Right lobe of liver (tissue), 4 donors: ENCODE measurements around the gene ASCC3.

Source experiments
- POLR2A ChIP-seq: fragments of 450-650 bp; IDR thresholded peaks from one replicate; pipeline ENCODE4 v1.6.1; 2017; ENCODE audit warnings: antibody characterized with exemption, mild to moderate bottlenecking
- TF ChIP-seq, protein P1 (sequence below), 4 donors: fragments of 200-600 bp in 3 of 4; fragments of 450-650 bp in 1 of 4; IDR thresholded peaks; one replicate each; pipeline versions ENCODE4 v1.5.1 to v1.8.0; 2016 to 2022; ENCODE audit warnings: antibody characterized with exemption in 4 of 4, mild to moderate bottlenecking in 2 of 4
- donor health status: DM: no; HTN: no; CAD: no.
- donor health status: DM: no; HTN: no; CAD: no.
- donor health status: DM: no; HTN: yes; CAD: no.

DNA sequence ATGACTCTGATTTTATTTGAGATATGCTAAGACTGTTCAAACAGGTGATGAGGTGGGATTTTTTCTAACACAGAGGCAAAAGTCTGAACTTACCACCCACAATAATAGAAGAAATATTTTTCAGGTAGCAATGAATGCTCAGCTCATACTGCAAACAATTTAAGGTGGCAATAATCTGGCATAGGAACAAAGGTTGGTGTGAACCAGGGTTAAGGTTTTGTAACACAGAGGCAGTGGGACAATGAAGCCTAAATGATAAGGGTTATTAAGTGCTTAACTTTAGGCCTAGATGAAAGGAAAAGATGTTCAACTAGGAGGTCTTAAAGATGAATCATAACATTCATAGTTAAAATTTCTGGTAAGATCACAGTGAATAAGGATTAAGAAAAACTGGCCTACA lies 4.9 kb downstream of the ASCC3 start:
- TF ChIP-seq, protein P1, sequence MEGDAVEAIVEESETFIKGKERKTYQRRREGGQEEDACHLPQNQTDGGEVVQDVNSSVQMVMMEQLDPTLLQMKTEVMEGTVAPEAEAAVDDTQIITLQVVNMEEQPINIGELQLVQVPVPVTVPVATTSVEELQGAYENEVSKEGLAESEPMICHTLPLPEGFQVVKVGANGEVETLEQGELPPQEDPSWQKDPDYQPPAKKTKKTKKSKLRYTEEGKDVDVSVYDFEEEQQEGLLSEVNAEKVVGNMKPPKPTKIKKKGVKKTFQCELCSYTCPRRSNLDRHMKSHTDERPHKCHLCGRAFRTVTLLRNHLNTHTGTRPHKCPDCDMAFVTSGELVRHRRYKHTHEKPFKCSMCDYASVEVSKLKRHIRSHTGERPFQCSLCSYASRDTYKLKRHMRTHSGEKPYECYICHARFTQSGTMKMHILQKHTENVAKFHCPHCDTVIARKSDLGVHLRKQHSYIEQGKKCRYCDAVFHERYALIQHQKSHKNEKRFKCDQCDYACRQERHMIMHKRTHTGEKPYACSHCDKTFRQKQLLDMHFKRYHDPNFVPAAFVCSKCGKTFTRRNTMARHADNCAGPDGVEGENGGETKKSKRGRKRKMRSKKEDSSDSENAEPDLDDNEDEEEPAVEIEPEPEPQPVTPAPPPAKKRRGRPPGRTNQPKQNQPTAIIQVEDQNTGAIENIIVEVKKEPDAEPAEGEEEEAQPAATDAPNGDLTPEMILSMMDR (IDR thresholded peaks at IDR 0.05), result no peak
- no peak for TF ChIP-seq POLR2A
